GM23338 (cell line): Measurements from ENCODE around the gene EIF3L. TPM values are rescaled to one million over a fixed set of nuclear protein-coding genes. Genes with fewer than 3 reads are reported as not detected.

Experiments
- ATAC-seq: fragments of 200-7000 bp; cut with Tn5 transposase; 3 replicates; pipeline ENCODE4 v1.9.1; 2020
- DNase-seq: peaks from one replicate; pipeline ENCODE4 v3.0.0-alpha.2; 2015; ENCODE audit warnings: low spot score
- H2AFZ ChIP-seq: fragments of 200-600 bp; sonication (generic); 2 replicates; pipeline ENCODE4 v1.8.0; 2016; ENCODE audit warnings: antibody characterized with exemption, mild to moderate bottlenecking, moderate library complexity
- H3F3A ChIP-seq: fragments of 200-600 bp; sonication (generic); replicated peaks from 2 replicates; pipeline ENCODE4 v1.8.0; 2017; ENCODE audit warnings: antibody characterized with exemption, mixed run types, low read depth
- H3K27ac ChIP-seq: fragments of 200-600 bp; sonication (generic); 2 replicates; pipeline ENCODE4 v1.6.1; 2016; ENCODE audit warnings: low read depth
- H3K27me3 ChIP-seq: fragments of 200-600 bp; sonication (generic); 2 replicates; pipeline ENCODE4 v1.8.0; 2016; ENCODE audit warnings: mild to moderate bottlenecking, mixed run types, moderate library complexity; ENCODE audit not compliant: insufficient read depth
- H3K36me3 ChIP-seq: fragments of 200-600 bp; sonication (generic); 2 replicates; pipeline ENCODE4 v1.8.0; 2016; ENCODE audit warnings: mild to moderate bottlenecking; ENCODE audit not compliant: insufficient read depth
- H3K4me1 ChIP-seq: fragments of 200-600 bp; sonication (generic); 2 replicates; pipeline ENCODE4 v1.8.0; 2016; ENCODE audit warnings: mild to moderate bottlenecking, moderate library complexity; ENCODE audit not compliant: insufficient read depth
- H3K4me2 ChIP-seq: fragments of 200-600 bp; sonication (generic); 2 replicates; pipeline ENCODE4 v1.7.1; 2017; ENCODE audit warnings: mixed run types
- H3K4me3 ChIP-seq: fragments of 200-600 bp; sonication (generic); 2 replicates; pipeline ENCODE4 v1.6.1; 2016; ENCODE audit warnings: mixed run types
- H3K79me2 ChIP-seq: fragments of 200-600 bp; sonication (generic); replicated peaks from 2 replicates; pipeline ENCODE4 v1.8.0; 2017; ENCODE audit warnings: mild to moderate bottlenecking; ENCODE audit not compliant: insufficient read depth
- H3K9me2 ChIP-seq: fragments of 200-600 bp; sonication (generic); 2 replicates; pipeline ENCODE4 v1.8.0; 2017; ENCODE audit not compliant: insufficient read depth
- H4K20me1 ChIP-seq: fragments of 200-600 bp; sonication (generic); replicated peaks from 2 replicates; pipeline ENCODE4 v1.8.0; 2017; ENCODE audit warnings: mild to moderate bottlenecking; ENCODE audit not compliant: insufficient read depth
- H3K27ac Mint-ChIP-seq: 2 replicates; pipeline ENCODE4 v1.8.0; 2020; ENCODE audit warnings: inconsistent platforms, mild to moderate bottlenecking, moderate library complexity, mixed read lengths
- H3K27me3 Mint-ChIP-seq: 3 replicates; pipeline ENCODE4 v1.8.0; 2022; ENCODE audit warnings: low read depth, mild to moderate bottlenecking, moderate library complexity, mixed read lengths, inconsistent platforms; ENCODE audit not compliant: insufficient read depth, poor library complexity
- H3K36me3 Mint-ChIP-seq: 3 replicates; pipeline ENCODE4 v1.8.0; 2021; ENCODE audit warnings: low read depth, mild to moderate bottlenecking, inconsistent platforms, moderate library complexity, mixed read lengths
- H3K4me1 Mint-ChIP-seq: 3 replicates; pipeline ENCODE4 v1.8.0; 2020; ENCODE audit warnings: mild to moderate bottlenecking, inconsistent platforms, mixed read lengths
- H3K4me3 Mint-ChIP-seq: 3 replicates; pipeline ENCODE4 v1.8.0; 2021; ENCODE audit warnings: moderate library complexity, mild to moderate bottlenecking, inconsistent platforms, mixed read lengths
- H3K9me3 Mint-ChIP-seq: 3 replicates; pipeline ENCODE4 v1.8.0; 2020; ENCODE audit warnings: moderate library complexity, mild to moderate bottlenecking, inconsistent platforms, mixed read lengths
- CREB1 ChIP-seq: fragments of 250-450 bp; sonication (Bioruptor Pico); IDR thresholded peaks from 2 replicates; pipeline ENCODE4 v1.5.0; 2020; ENCODE audit warnings: low read depth, mild to moderate bottlenecking, moderate library complexity
- EZH2 ChIP-seq: fragments of 200-600 bp; sonication (generic); IDR thresholded peaks from one replicate; pipeline ENCODE4 v1.8.0; 2017; ENCODE audit warnings: antibody characterized with exemption, mild to moderate bottlenecking, low read depth; ENCODE audit not compliant: unreplicated experiment
- EZH2phosphoT487 ChIP-seq: fragments of 200-600 bp; sonication (generic); IDR thresholded peaks from one replicate; pipeline ENCODE4 v1.8.1; 2018; ENCODE audit warnings: antibody characterized with exemption; ENCODE audit not compliant: unreplicated experiment
- JUNB ChIP-seq: IDR thresholded peaks from one replicate; pipeline ENCODE4 v1.6.1; 2016; ENCODE audit warnings: antibody characterized with exemption; ENCODE audit not compliant: unreplicated experiment
- NANOG ChIP-seq: IDR thresholded peaks from 2 replicates; pipeline ENCODE4 v1.6.1; 2016; ENCODE audit warnings: antibody characterized with exemption, borderline replicate concordance
- POLR2AphosphoS5 ChIP-seq: IDR thresholded peaks from 2 replicates; pipeline ENCODE4 v1.6.1; 2016; ENCODE audit warnings: antibody characterized with exemption, low read depth
- STAT1 ChIP-seq: IDR thresholded peaks from one replicate; pipeline ENCODE4 v1.6.1; 2016; ENCODE audit warnings: antibody characterized with exemption; ENCODE audit not compliant: unreplicated experiment
- ZNF331 ChIP-seq: fragments of 250-450 bp; sonication (Bioruptor Pico); IDR thresholded peaks from 2 replicates; pipeline ENCODE4 v1.5.0; 2020; ENCODE audit warnings: low read depth, mild to moderate bottlenecking, moderate library complexity
- polyA plus RNA-seq: library from polyadenylated mRNA; unstranded; fragments of >200 nt; fragmentation: Nextera tagmentation; extraction: Ambion mirVana; gene quantifications from 2 replicates; pipeline ENCODE4 v1.2.1, GENCODE V29; 2016
- total RNA-seq: library from RNA; depleted of rRNA; stranded (reverse); fragments of >200 nt; shearing (Covaris generic); gene quantifications from 2 replicates; pipeline ENCODE4 v1.2.3, GENCODE V29; 2014
- TF ChIP-seq, protein P1 (sequence below), 2 experiments: fragments of 200-600 bp in 1 of 2; sonication (generic) in 1 of 2; conservative IDR thresholded peaks; 2 replicates each; pipeline versions ENCODE4 v1.5.1 to v1.6.1; 2016 to 2017; ENCODE audit warnings: antibody characterized with exemption in 2 of 2, low read depth in 2 of 2, mild to moderate bottlenecking in 2 of 2, moderate library complexity in 1 of 2
- TF ChIP-seq, protein P2 (sequence below): IDR thresholded peaks from one replicate; pipeline ENCODE4 v1.6.1; 2018; ENCODE audit warnings: antibody characterized with exemption; ENCODE audit not compliant: unreplicated experiment
- TF ChIP-seq, protein P3 (sequence below): IDR thresholded peaks from 2 replicates; pipeline ENCODE4 v1.6.1; 2016; ENCODE audit warnings: antibody characterized with exemption

EIF3L gene
- total and polyA plus RNA-seq, 2 experiments from 2014 or later = 430 to 459 TPM

DNA sequence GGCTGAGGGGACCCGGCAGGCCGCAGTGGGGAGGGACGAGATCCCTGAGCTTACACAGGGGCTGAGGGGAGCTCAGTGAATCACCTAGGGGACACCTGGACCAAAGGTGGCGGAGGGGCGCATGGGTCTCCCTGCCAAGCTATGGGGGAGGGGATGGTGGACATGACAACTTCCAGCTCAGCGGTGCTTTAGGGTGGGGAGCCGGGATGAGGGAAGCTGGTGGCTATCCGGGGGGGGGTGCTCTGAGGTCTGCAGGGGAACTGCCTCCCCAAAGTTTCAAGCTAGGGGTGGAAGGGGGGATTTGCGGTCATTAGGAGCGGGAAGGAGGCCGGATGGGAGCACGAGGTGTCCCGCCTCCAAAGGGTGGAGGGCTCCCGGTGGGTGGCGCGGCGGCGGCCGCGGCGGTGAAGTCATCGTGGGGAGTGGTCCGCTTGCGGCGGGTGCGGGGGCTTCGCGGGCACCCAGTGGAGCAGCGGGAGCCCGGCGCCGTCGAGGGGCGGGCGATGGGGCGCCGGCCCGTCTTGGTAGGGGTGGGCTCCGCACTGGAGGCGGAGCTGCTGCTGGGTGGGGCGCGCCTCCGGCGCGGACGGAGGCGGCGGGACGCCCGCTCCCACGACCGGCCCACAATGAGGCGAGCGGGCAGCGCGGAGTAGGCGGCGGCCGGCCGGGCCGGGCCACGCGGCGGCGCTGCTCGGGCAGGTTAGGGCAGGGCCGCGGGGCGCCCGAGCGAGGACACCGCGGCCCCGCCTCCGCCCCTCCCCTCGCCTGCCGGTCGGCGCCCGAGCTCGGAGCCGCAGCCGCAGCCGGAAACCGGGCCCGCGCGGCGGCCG lies 56.5 kb downstream of the EIF3L start, which contains the start of gene MICALL1:
Gene MICALL1, plus strand, starts transcription at position 764 of the 830 bp plus-strand sequence. CDS start 126 bp downstream, outside the sequence.
- Mint-ChIP-seq H3K27me3 (peaks cover 12% of the 10 kb centered on the region), H3K4me1 (peaks cover 31% of the 10 kb centered on the region), H3K27ac (peak within 1 kb of the TSS; percentile 42), H3K9me3 (no peaks in the 10 kb centered on the region; the same call in 2 of the 3 replicates), H3K4me3 (peak within 1 kb of the TSS; percentile 77), H3K36me3 (peaks cover 4% of the 10 kb centered on the region; the same call in 1 of the 3 replicates)
- H3K36me3 ChIP-seq = no peaks in the 10 kb centered on the region
- peak within 1 kb of the TSS; percentile 75 for H3K4me3 ChIP-seq
- no peaks in the 10 kb centered on the region; the same call in 1 of the 2 replicates for H4K20me1 ChIP-seq
- H3K79me2 ChIP-seq = no peaks in the 10 kb centered on the region; the same call in 1 of the 2 replicates
- H2AFZ ChIP-seq = peak within 1 kb of the TSS; percentile 84
- peak within 1 kb of the TSS; percentile 89 for H3K4me2 ChIP-seq
- H3K27ac ChIP-seq = peak within 1 kb of the TSS; percentile 50; the same call in 1 of the 2 replicates
- peaks cover 20% of the 10 kb centered on the region for H3K4me1 ChIP-seq
- TF ChIP-seq, protein P1, sequence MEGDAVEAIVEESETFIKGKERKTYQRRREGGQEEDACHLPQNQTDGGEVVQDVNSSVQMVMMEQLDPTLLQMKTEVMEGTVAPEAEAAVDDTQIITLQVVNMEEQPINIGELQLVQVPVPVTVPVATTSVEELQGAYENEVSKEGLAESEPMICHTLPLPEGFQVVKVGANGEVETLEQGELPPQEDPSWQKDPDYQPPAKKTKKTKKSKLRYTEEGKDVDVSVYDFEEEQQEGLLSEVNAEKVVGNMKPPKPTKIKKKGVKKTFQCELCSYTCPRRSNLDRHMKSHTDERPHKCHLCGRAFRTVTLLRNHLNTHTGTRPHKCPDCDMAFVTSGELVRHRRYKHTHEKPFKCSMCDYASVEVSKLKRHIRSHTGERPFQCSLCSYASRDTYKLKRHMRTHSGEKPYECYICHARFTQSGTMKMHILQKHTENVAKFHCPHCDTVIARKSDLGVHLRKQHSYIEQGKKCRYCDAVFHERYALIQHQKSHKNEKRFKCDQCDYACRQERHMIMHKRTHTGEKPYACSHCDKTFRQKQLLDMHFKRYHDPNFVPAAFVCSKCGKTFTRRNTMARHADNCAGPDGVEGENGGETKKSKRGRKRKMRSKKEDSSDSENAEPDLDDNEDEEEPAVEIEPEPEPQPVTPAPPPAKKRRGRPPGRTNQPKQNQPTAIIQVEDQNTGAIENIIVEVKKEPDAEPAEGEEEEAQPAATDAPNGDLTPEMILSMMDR (conservative IDR thresholded peaks at IDR 0.05; ENCODE audit: low read depth in 2 of 2) = peak in 1 of 2 experiments; percentile 46; a peak in 2 of 4 replicates
- TF ChIP-seq POLR2AphosphoS5 (no peak), JUNB (no peak)
- peaks cover 7% of the 10 kb centered on the region; the same call in 1 of the 2 replicates for H3K9me2 ChIP-seq
- peak; percentile 82 for DNase-seq
- H3K27me3 ChIP-seq = no peaks in the 10 kb centered on the region
- ATAC-seq = peak; percentile 77
- peaks cover 21% of the 10 kb centered on the region for H3F3A ChIP-seq

DNA sequence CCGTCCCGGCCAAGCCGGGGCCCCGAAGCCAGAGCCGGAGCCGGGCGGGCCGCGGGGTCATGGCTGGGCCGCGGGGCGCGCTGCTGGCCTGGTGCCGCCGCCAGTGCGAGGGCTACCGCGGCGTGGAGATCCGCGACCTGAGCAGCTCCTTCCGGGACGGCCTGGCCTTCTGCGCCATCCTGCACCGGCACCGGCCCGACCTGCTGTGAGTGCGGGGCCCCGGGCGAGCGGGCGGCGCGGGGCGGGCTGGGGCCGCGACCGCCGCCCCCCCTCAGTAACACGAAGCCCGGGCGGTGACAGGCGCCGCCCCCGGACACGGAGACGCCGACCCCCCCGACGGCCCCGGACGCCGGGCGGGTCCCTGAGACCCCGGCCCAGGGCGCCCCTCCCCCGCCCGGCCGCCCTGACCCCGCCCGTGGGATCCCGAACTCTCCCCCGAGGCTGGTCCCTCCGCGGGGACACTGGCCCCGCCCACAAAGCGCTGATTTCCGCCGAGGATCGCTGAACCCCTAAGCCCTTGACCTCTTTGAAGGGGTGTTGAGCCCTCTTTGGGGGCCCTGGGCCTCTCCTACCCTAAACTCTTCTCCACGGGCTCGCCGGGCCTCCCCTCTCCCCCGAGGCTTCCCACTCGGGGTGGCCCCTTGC lies 57.3 kb downstream of the EIF3L start:
- H3K27ac Mint-ChIP-seq = no peak overlapping the region
- Histone ChIP-seq H3K27me3 (no peaks in the 10 kb centered on the region), H3F3A (peaks cover 21% of the 10 kb centered on the region), H3K4me1 (peaks cover 27% of the 10 kb centered on the region), H3K4me2 (peak overlapping the region; percentile 89), H3K79me2 (no peaks in the 10 kb centered on the region; the same call in 1 of the 2 replicates), H3K36me3 (no peaks in the 10 kb centered on the region), H3K27ac (no peak overlapping the region), H3K4me3 (peak overlapping the region; percentile 75), H2AFZ (peak overlapping the region; percentile 59; the same call in 1 of the 2 replicates), H4K20me1 (no peaks in the 10 kb centered on the region; the same call in 1 of the 2 replicates), H3K9me2 (peaks cover 7% of the 10 kb centered on the region; the same call in 1 of the 2 replicates)
- ATAC-seq (peak; percentile 8; the same call in 2 of the 3 replicates), DNase-seq (peak; percentile 67)
- peak overlapping the region; percentile 77 for H3K4me3 Mint-ChIP-seq
- peaks cover 37% of the 10 kb centered on the region for H3K4me1 Mint-ChIP-seq
- H3K9me3 Mint-ChIP-seq = no peaks in the 10 kb centered on the region; the same call in 2 of the 3 replicates
- H3K36me3 Mint-ChIP-seq = peaks cover 4% of the 10 kb centered on the region; the same call in 1 of the 3 replicates
- peaks cover 12% of the 10 kb centered on the region for H3K27me3 Mint-ChIP-seq
- TF ChIP-seq EZH2phosphoT487 (no peak), CREB1 (CRISPR knock-in tag) (no peak), POLR2AphosphoS5 (no peak), NANOG (no peak), JUNB (no peak), STAT1 (no peak), ZNF331 (CRISPR knock-in tag) (no peak), EZH2 (no peak)
- TF ChIP-seq, protein P2, sequence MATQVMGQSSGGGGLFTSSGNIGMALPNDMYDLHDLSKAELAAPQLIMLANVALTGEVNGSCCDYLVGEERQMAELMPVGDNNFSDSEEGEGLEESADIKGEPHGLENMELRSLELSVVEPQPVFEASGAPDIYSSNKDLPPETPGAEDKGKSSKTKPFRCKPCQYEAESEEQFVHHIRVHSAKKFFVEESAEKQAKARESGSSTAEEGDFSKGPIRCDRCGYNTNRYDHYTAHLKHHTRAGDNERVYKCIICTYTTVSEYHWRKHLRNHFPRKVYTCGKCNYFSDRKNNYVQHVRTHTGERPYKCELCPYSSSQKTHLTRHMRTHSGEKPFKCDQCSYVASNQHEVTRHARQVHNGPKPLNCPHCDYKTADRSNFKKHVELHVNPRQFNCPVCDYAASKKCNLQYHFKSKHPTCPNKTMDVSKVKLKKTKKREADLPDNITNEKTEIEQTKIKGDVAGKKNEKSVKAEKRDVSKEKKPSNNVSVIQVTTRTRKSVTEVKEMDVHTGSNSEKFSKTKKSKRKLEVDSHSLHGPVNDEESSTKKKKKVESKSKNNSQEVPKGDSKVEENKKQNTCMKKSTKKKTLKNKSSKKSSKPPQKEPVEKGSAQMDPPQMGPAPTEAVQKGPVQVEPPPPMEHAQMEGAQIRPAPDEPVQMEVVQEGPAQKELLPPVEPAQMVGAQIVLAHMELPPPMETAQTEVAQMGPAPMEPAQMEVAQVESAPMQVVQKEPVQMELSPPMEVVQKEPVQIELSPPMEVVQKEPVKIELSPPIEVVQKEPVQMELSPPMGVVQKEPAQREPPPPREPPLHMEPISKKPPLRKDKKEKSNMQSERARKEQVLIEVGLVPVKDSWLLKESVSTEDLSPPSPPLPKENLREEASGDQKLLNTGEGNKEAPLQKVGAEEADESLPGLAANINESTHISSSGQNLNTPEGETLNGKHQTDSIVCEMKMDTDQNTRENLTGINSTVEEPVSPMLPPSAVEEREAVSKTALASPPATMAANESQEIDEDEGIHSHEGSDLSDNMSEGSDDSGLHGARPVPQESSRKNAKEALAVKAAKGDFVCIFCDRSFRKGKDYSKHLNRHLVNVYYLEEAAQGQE = no peak
- TF ChIP-seq, protein P1 (conservative IDR thresholded peaks at IDR 0.05; ENCODE audit: low read depth in 2 of 2) = no peak
- TF ChIP-seq, protein P3, sequence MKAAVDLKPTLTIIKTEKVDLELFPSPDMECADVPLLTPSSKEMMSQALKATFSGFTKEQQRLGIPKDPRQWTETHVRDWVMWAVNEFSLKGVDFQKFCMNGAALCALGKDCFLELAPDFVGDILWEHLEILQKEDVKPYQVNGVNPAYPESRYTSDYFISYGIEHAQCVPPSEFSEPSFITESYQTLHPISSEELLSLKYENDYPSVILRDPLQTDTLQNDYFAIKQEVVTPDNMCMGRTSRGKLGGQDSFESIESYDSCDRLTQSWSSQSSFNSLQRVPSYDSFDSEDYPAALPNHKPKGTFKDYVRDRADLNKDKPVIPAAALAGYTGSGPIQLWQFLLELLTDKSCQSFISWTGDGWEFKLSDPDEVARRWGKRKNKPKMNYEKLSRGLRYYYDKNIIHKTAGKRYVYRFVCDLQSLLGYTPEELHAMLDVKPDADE = no peak
